HEK293 (cell line): ENCODE data around the gene CENPX.

Experiments
- CTCF ChIA-PET: fragments of 350-600 bp; formaldehyde crosslinking; extraction: SDS; loops from one replicate; lab custom pipeline; 2021; ENCODE audit warnings: antibody characterized with exemption; lab: Yijun Ruan, JAX
- POLR2A ChIA-PET: fragments of 300-600 bp; formaldehyde crosslinking; extraction: SDS; loops from one replicate; lab custom pipeline; 2020; ENCODE audit warnings: antibody characterized with exemption, inconsistent platforms; lab: Yijun Ruan, JAX
- H3K27ac ChIP-seq: fragments of 200-500 bp; sonication (Bioruptor generic); 2 replicates; pipeline ENCODE4 v1.5.1; 2014; ENCODE audit warnings: low read depth, low read length, control low read depth, inconsistent platforms; ENCODE audit errors: extremely low read depth
- H3K36me3 ChIP-seq, 2 experiments: fragments of 200-500 bp in 1 of 2; sonication (Bioruptor generic) in 1 of 2; 1 replicate in 1 of 2; 2 replicates in 1 of 2; pipeline ENCODE4 v1.5.1; 2014 to 2017; ENCODE audit warnings: inconsistent platforms in 2 of 2, low read length in 2 of 2; ENCODE audit not compliant: control insufficient read depth in 2 of 2, insufficient read depth in 1 of 2
- H3K4me1 ChIP-seq: fragments of 200-500 bp; sonication (Bioruptor generic); 2 replicates; pipeline ENCODE4 v1.5.1; 2014; ENCODE audit warnings: mild to moderate bottlenecking, low read length, inconsistent platforms; ENCODE audit not compliant: control insufficient read depth, insufficient read depth
- H3K4me3 ChIP-seq: 2 replicates; pipeline ENCODE4 v1.5.1; 2011; ENCODE audit warnings: low read depth, mild to moderate bottlenecking, control low read depth, low read length, moderate library complexity
- H3K9me3 ChIP-seq: fragments of 200-500 bp; sonication (Bioruptor generic); 2 replicates; pipeline ENCODE4 v1.5.1; 2014; ENCODE audit warnings: low read depth, low read length, inconsistent platforms; ENCODE audit not compliant: control insufficient read depth, insufficient read depth
- PATZ1 ChIP-seq: fragments of 450-650 bp; formaldehyde crosslinking; IDR thresholded peaks from 2 replicates; pipeline ENCODE4 v1.5.1; 2016; ENCODE audit warnings: missing biosample characterization, missing genetic modification characterization
- SP2 ChIP-seq: fragments of 450-650 bp; formaldehyde crosslinking; IDR thresholded peaks from 2 replicates; pipeline ENCODE4 v1.5.1; 2016; ENCODE audit warnings: missing biosample characterization, missing genetic modification characterization
- YY2 ChIP-seq: fragments of 450-650 bp; formaldehyde crosslinking; IDR thresholded peaks from 2 replicates; pipeline ENCODE4 v1.5.1; 2016; ENCODE audit warnings: missing biosample characterization, missing genetic modification characterization
- ZBTB1 ChIP-seq: fragments of 450-650 bp; formaldehyde crosslinking; IDR thresholded peaks from 2 replicates; pipeline ENCODE4 v1.5.1; 2016; ENCODE audit warnings: missing biosample characterization, missing genetic modification characterization
- ZBTB21 ChIP-seq: fragments of 450-650 bp; formaldehyde crosslinking; IDR thresholded peaks from 2 replicates; pipeline ENCODE4 v1.5.1; 2017; ENCODE audit warnings: missing biosample characterization, missing genetic modification characterization
- ZBTB8A ChIP-seq: fragments of 450-650 bp; formaldehyde crosslinking; IDR thresholded peaks from 2 replicates; pipeline ENCODE4 v1.5.1; 2016; ENCODE audit warnings: missing biosample characterization, missing genetic modification characterization
- ZFHX2 ChIP-seq: fragments of 450-650 bp; formaldehyde crosslinking; conservative IDR thresholded peaks from 2 replicates; pipeline ENCODE4 v1.5.1; 2016; ENCODE audit warnings: missing biosample characterization, missing genetic modification characterization
- ZIC2 ChIP-seq: fragments of 450-650 bp; formaldehyde crosslinking; IDR thresholded peaks from 2 replicates; pipeline ENCODE4 v1.5.1; 2016; ENCODE audit warnings: missing biosample characterization, missing genetic modification characterization
- ZNF10 ChIP-seq: fragments of 450-650 bp; formaldehyde crosslinking; IDR thresholded peaks from 2 replicates; pipeline ENCODE4 v1.5.1; 2017; ENCODE audit warnings: missing biosample characterization, missing genetic modification characterization
- ZNF16 ChIP-seq: fragments of 450-650 bp; formaldehyde crosslinking; IDR thresholded peaks from 2 replicates; pipeline ENCODE4 v1.5.1; 2016; ENCODE audit warnings: low read depth, missing biosample characterization, missing genetic modification characterization
- ZNF280D ChIP-seq: fragments of 450-650 bp; formaldehyde crosslinking; IDR thresholded peaks from 2 replicates; pipeline ENCODE4 v1.5.1; 2016; ENCODE audit warnings: missing biosample characterization, missing genetic modification characterization
- ZNF302 ChIP-seq: fragments of 450-650 bp; formaldehyde crosslinking; IDR thresholded peaks from 2 replicates; pipeline ENCODE4 v1.5.1; 2016; ENCODE audit warnings: missing biosample characterization, missing genetic modification characterization, low read depth
- ZNF311 ChIP-seq: fragments of 450-650 bp; formaldehyde crosslinking; IDR thresholded peaks from 2 replicates; pipeline ENCODE4 v1.5.1; 2017; ENCODE audit warnings: missing biosample characterization, missing genetic modification characterization, borderline replicate concordance
- ZNF488 ChIP-seq: fragments of 450-650 bp; formaldehyde crosslinking; IDR thresholded peaks from 2 replicates; pipeline ENCODE4 v1.5.1; 2016; ENCODE audit warnings: missing biosample characterization, missing genetic modification characterization
- ZNF600 ChIP-seq: fragments of 450-650 bp; formaldehyde crosslinking; IDR thresholded peaks from 2 replicates; pipeline ENCODE4 v1.5.1; 2016; ENCODE audit warnings: missing biosample characterization, missing genetic modification characterization
- ZNF658 ChIP-seq: fragments of 450-650 bp; formaldehyde crosslinking; IDR thresholded peaks from 2 replicates; pipeline ENCODE4; 2016; ENCODE audit warnings: missing biosample characterization, missing genetic modification characterization
- ZNF768 ChIP-seq: fragments of 450-650 bp; formaldehyde crosslinking; IDR thresholded peaks from 2 replicates; pipeline ENCODE4 v1.5.1; 2018; ENCODE audit warnings: missing biosample characterization, mild to moderate bottlenecking, missing genetic modification characterization
- ZNF830 ChIP-seq: fragments of 450-650 bp; IDR thresholded peaks from 2 replicates; pipeline ENCODE4 v1.5.0; 2018; ENCODE audit warnings: missing biosample characterization, missing genetic modification characterization, low read depth, mild to moderate bottlenecking, moderate library complexity
- TF ChIP-seq, protein P1 (sequence below): fragments of 450-650 bp; formaldehyde crosslinking; IDR thresholded peaks from 2 replicates; pipeline ENCODE4 v1.5.1; 2016; ENCODE audit warnings: missing biosample characterization, missing genetic modification characterization
- TF ChIP-seq, protein P2 (sequence below): fragments of 450-650 bp; formaldehyde crosslinking; IDR thresholded peaks from 2 replicates; pipeline ENCODE4 v1.5.1; 2017; ENCODE audit warnings: missing biosample characterization, missing genetic modification characterization
- TF ChIP-seq, protein P3 (sequence below): fragments of 450-650 bp; formaldehyde crosslinking; IDR thresholded peaks from 2 replicates; pipeline ENCODE4 v1.5.1; 2016; ENCODE audit warnings: missing biosample characterization, missing genetic modification characterization, low read depth
- TF ChIP-seq, protein P4 (sequence below): fragments of 450-650 bp; formaldehyde crosslinking; IDR thresholded peaks from 2 replicates; pipeline ENCODE4 v1.5.1; 2017; ENCODE audit warnings: missing biosample characterization, missing genetic modification characterization

The CENPX gene

GRCh38 chr17:81993729-81994592 is 28.7 kb downstream of the CENPX start:
- no peak overlapping the region for H3K4me3 ChIP-seq
- TF ChIP-seq ZNF600 (tag by site-specific recombination) (0 out of 2 replicates have a peak, but pooled peaks have one; percentile 8), SP2 (tag by site-specific recombination) (peak; percentile 19; the same call in 1 of the 2 replicates), ZBTB1 (tag by site-specific recombination) (no peak), ZBTB8A (tag by site-specific recombination) (no peak), ZFHX2 (tag by site-specific recombination) (0 out of 2 replicates have a peak, but pooled peaks have one; percentile 10), ZNF280D (tag by site-specific recombination) (no peak), ZNF768 (tag by site-specific recombination) (no peak), ZBTB21 (tag by site-specific recombination) (no peak), ZNF830 (tag by site-specific recombination) (no peak), ZNF16 (tag by site-specific recombination) (no peak), ZNF10 (tag by site-specific recombination) (0 out of 2 replicates have a peak, but pooled peaks have one; percentile 42), YY2 (tag by site-specific recombination) (no peak), ZNF311 (tag by site-specific recombination) (no peak), ZIC2 (tag by site-specific recombination) (peak; percentile 45), ZNF658 (tag by site-specific recombination) (no peak), ZNF488 (tag by site-specific recombination) (no peak), PATZ1 (tag by site-specific recombination) (no peak), ZNF302 (tag by site-specific recombination) (no peak)
- TF ChIP-seq, protein P1, sequence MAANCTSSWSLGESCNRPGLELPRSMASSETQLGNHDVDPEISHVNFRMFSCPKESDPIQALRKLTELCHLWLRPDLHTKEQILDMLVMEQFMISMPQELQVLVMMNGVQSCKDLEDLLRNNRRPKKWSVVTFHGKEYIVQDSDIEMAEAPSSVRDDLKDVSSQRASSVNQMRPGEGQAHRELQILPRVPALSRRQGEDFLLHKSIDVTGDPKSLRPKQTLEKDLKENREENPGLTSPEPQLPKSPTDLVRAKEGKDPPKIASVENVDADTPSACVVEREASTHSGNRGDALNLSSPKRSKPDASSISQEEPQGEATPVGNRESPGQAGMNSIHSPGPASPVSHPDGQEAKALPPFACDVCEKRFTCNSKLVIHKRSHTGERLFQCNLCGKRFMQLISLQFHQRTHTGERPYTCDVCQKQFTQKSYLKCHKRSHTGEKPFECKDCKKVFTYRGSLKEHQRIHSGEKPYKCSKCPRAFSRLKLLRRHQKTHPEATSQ (tag by site-specific recombination) = no peak
- TF ChIP-seq, protein P2, sequence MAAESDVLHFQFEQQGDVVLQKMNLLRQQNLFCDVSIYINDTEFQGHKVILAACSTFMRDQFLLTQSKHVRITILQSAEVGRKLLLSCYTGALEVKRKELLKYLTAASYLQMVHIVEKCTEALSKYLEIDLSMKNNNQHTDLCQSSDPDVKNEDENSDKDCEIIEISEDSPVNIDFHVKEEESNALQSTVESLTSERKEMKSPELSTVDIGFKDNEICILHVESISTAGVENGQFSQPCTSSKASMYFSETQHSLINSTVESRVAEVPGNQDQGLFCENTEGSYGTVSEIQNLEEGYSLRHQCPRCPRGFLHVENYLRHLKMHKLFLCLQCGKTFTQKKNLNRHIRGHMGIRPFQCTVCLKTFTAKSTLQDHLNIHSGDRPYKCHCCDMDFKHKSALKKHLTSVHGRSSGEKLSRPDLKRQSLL (tag by site-specific recombination) = peak; percentile 46
- TF ChIP-seq, protein P3, sequence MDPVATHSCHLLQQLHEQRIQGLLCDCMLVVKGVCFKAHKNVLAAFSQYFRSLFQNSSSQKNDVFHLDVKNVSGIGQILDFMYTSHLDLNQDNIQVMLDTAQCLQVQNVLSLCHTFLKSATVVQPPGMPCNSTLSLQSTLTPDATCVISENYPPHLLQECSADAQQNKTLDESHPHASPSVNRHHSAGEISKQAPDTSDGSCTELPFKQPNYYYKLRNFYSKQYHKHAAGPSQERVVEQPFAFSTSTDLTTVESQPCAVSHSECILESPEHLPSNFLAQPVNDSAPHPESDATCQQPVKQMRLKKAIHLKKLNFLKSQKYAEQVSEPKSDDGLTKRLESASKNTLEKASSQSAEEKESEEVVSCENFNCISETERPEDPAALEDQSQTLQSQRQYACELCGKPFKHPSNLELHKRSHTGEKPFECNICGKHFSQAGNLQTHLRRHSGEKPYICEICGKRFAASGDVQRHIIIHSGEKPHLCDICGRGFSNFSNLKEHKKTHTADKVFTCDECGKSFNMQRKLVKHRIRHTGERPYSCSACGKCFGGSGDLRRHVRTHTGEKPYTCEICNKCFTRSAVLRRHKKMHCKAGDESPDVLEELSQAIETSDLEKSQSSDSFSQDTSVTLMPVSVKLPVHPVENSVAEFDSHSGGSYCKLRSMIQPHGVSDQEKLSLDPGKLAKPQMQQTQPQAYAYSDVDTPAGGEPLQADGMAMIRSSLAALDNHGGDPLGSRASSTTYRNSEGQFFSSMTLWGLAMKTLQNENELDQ (tag by site-specific recombination) = no peak
- TF ChIP-seq, protein P4, sequence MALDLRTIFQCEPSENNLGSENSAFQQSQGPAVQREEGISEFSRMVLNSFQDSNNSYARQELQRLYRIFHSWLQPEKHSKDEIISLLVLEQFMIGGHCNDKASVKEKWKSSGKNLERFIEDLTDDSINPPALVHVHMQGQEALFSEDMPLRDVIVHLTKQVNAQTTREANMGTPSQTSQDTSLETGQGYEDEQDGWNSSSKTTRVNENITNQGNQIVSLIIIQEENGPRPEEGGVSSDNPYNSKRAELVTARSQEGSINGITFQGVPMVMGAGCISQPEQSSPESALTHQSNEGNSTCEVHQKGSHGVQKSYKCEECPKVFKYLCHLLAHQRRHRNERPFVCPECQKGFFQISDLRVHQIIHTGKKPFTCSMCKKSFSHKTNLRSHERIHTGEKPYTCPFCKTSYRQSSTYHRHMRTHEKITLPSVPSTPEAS = no peak
- H3K27ac ChIP-seq = no peak overlapping the region
- ChIA-PET POLR2A (interaction anchor here (0.6 kb wide), 1 partner anchor 140 kb away, joined by 3 read pairs; no protein-coding TSS in a partner anchor), CTCF (interaction anchor here (1.4 kb wide), 1 partner anchor 26 kb away, joined by 4 read pairs; no protein-coding TSS in a partner anchor)
- H3K4me1 ChIP-seq = peaks cover 7% of the 10 kb centered on the region
- peaks cover 0 to 18% of the 10 kb centered on the region in 2 experiments; a peak in 1 of 3 replicates for H3K36me3 ChIP-seq
- H3K9me3 ChIP-seq = no peaks in the 10 kb centered on the region
